Suprapubic skin (tissue), 4 donors: ENCODE measurements around the gene RGP1. TPM values are rescaled to one million over a fixed set of nuclear protein-coding genes. Genes with fewer than 3 reads are reported as not detected.

Experiments
- DNase-seq, 2 donors: peaks; one replicate each; pipeline ENCODE4 v3.0.0-alpha.2; 2019; ENCODE audit warnings: low spot score in 2 of 2
- H3K27ac ChIP-seq: fragments of 200-600 bp; sonication (generic); one replicate; pipeline ENCODE4 v1.5.1; 2019
- H3K27me3 ChIP-seq: fragments of 200-600 bp; sonication (generic); one replicate; pipeline ENCODE4 v1.5.1; 2019
- H3K36me3 ChIP-seq: fragments of 200-600 bp; sonication (generic); one replicate; pipeline ENCODE4 v1.5.1; 2019
- H3K4me1 ChIP-seq: fragments of 200-600 bp; sonication (generic); one replicate; pipeline ENCODE4 v1.5.1; 2019
- H3K4me3 ChIP-seq: fragments of 200-600 bp; sonication (generic); one replicate; pipeline ENCODE4 v1.5.1; 2019; ENCODE audit warnings: mild to moderate bottlenecking
- H3K9me3 ChIP-seq: fragments of 200-600 bp; sonication (generic); one replicate; pipeline ENCODE4 v1.5.1; 2019
- CTCF ChIP-seq, 2 donors: fragments of 200-600 bp in 1 of 2; fragments of 450-650 bp in 1 of 2; sonication (generic) in 1 of 2; IDR thresholded peaks; one replicate each; pipeline ENCODE4 v1.5.1; 2016 to 2019; ENCODE audit warnings: antibody characterized with exemption in 2 of 2, mild to moderate bottlenecking in 1 of 2, moderate library complexity in 1 of 2
- EP300 ChIP-seq: sonication (generic); formaldehyde crosslinking; IDR thresholded peaks from one replicate; pipeline ENCODE4 v1.6.1; 2017; ENCODE audit warnings: antibody characterized with exemption
- POLR2A ChIP-seq, 2 donors: fragments of 450-650 bp; IDR thresholded peaks; one replicate each; pipeline ENCODE4 v1.6.1; 2017; ENCODE audit warnings: antibody characterized with exemption in 2 of 2, mild to moderate bottlenecking in 2 of 2, moderate library complexity in 2 of 2
- POLR2AphosphoS5 ChIP-seq, 3 donors: sonication (generic); formaldehyde crosslinking; IDR thresholded peaks; one replicate each; pipeline ENCODE4 v1.6.1; 2017; ENCODE audit warnings: antibody characterized with exemption in 3 of 3
- WGBS: methylation state at CpG from one replicate; pipeline ENCODE4 v1.1.5; 2018; 5-methylcytosine and 5-hydroxymethylcytosine counted together
- total RNA-seq, 4 donors: library from RNA; depleted of rRNA; stranded (reverse); fragments of >200 nt; gene quantifications; one replicate each; pipeline ENCODE4 v1.1.0, GENCODE V29; 2016

The RGP1 gene
- 10 to 100 TPM; 20.2 to 34.7 (median 27.7) TPM for total RNA-seq

GRCh38 chr9:35748858-35749514 lies at the start of gene RGP1, which contains the start of gene GBA2:
RGP1 (plus strand) TSS chr9:35749287; CDS start chr9:35749756, 469 bp downstream.
GBA2 (minus strand) TSS chr9:35749228; CDS start chr9:35748704, 524 bp downstream.
- Histone ChIP-seq H3K36me3 (peaks cover 42% of the 10 kb centered on the region), H3K4me1 (peaks cover 51% of the 10 kb centered on the region), H3K27me3 (no peaks in the 10 kb centered on the region), H3K4me3 (peak within 1 kb of the TSS; percentile 83), H3K27ac (peak within 1 kb of the TSS; percentile 83), H3K9me3 (no peaks in the 10 kb centered on the region)
- DNase-seq: peak; percentile 86 to 90
- WGBS: 0% methylated on average over 40 of the region's 69 CpGs
- peak in 1 of 2 donors; percentile 22 for TF ChIP-seq POLR2A (IDR thresholded peaks at IDR 0.05)
- TF ChIP-seq CTCF (IDR thresholded peaks at IDR 0.05): no peak
- peak in 2 of 3 donors; percentile 7 to 20 for TF ChIP-seq POLR2AphosphoS5 (IDR thresholded peaks at IDR 0.05)
- no peak for TF ChIP-seq EP300

- Histone ChIP-seq H3K27ac (no peak overlapping the region), H3K9me3 (no peaks in the 10 kb centered on the region), H3K27me3 (no peaks in the 10 kb centered on the region), H3K4me1 (peaks cover 20% of the 10 kb centered on the region), H3K36me3 (peaks cover 87% of the 10 kb centered on the region), H3K4me3 (no peak overlapping the region)
- WGBS: 88% methylated on average over 11 of the region's 11 CpGs
- TF ChIP-seq POLR2A (IDR thresholded peaks at IDR 0.05) (no peak), POLR2AphosphoS5 (IDR thresholded peaks at IDR 0.05) (no peak), CTCF (IDR thresholded peaks at IDR 0.05) (no peak), EP300 (no peak)
- DNase-seq: no peak
Observed at GRCh38 chr9:35700031-35700430, 49.1 kb upstream of the RGP1 start.

GRCh38 chr9:35700942-35701341 lies 48.1 kb upstream of the RGP1 start:
- Histone ChIP-seq H3K4me1 (peaks cover 20% of the 10 kb centered on the region), H3K27ac (no peak overlapping the region), H3K9me3 (no peaks in the 10 kb centered on the region), H3K36me3 (peaks cover 96% of the 10 kb centered on the region), H3K27me3 (no peaks in the 10 kb centered on the region), H3K4me3 (no peak overlapping the region)
- DNase-seq: no peak
- no peak for TF ChIP-seq CTCF (IDR thresholded peaks at IDR 0.05)
- no peak for TF ChIP-seq POLR2AphosphoS5 (IDR thresholded peaks at IDR 0.05)
- no peak for TF ChIP-seq EP300
- no peak for TF ChIP-seq POLR2A (IDR thresholded peaks at IDR 0.05)

DNA sequence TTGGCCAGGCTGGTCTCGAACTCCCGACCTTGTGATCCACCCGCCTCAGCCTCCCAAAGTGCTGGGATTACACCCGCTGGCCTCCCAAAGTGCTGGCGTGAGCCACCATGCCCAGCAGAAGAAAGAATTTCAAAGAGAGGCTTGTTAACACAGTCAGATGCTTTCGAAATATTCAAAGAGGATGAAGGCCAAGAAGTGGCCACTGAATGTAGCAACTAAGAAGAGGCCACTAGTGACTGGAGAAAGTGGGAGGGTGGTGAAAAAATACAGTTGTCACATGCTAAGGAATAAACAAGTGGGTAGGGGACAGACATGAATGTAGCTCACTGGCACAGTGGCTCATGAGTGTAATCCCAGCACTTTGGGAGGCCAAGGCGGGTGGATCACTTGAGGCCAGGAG lies 46.4 kb upstream of the RGP1 start:
- WGBS: over 99% methylated on average over 7 of the region's 7 CpGs
- H3K4me3 ChIP-seq: no peak overlapping the region
- H3K27ac ChIP-seq: no peak overlapping the region
- no peak for TF ChIP-seq CTCF (IDR thresholded peaks at IDR 0.05)
- no peak for TF ChIP-seq EP300
- no peak for TF ChIP-seq POLR2AphosphoS5 (IDR thresholded peaks at IDR 0.05)
- TF ChIP-seq POLR2A (IDR thresholded peaks at IDR 0.05): no peak
- no peaks in the 10 kb centered on the region for H3K9me3 ChIP-seq
- no peaks in the 10 kb centered on the region for H3K27me3 ChIP-seq
- no peak for DNase-seq
- H3K36me3 ChIP-seq: peaks cover 100% of the 10 kb centered on the region
- H3K4me1 ChIP-seq: peaks cover 3% of the 10 kb centered on the region

- TF ChIP-seq POLR2AphosphoS5 (IDR thresholded peaks at IDR 0.05) (no peak), EP300 (no peak), POLR2A (IDR thresholded peaks at IDR 0.05) (no peak), CTCF (IDR thresholded peaks at IDR 0.05) (no peak)
- peaks cover 100% of the 10 kb centered on the region for H3K36me3 ChIP-seq
- no peaks in the 10 kb centered on the region for H3K4me1 ChIP-seq
- H3K27me3 ChIP-seq: no peaks in the 10 kb centered on the region
- no peaks in the 10 kb centered on the region for H3K9me3 ChIP-seq
- H3K4me3 ChIP-seq: no peak overlapping the region
- DNase-seq: no peak
- H3K27ac ChIP-seq: no peak overlapping the region
- WGBS: 93% methylated on average over 21 of the region's 26 CpGs
Observed at GRCh38 chr9:35703906-35704672, 45.0 kb upstream of the RGP1 start.
